Subcutaneous abdominal adipose tissue (tissue), 5 donors: ENCODE results near the gene MTX2.

ENCODE experiments used
- H3K27ac ChIP-seq: one replicate; pipeline ENCODE4 v1.7.0; 2013; ENCODE audit warnings: low read depth, mild to moderate bottlenecking, inconsistent platforms, low read length, moderate library complexity
- H3K27me3 ChIP-seq, 5 donors: one replicate each; pipeline ENCODE4 v1.7.0; 2013; ENCODE audit warnings: low read length in 5 of 5, inconsistent platforms in 1 of 5; ENCODE audit not compliant: control insufficient read depth in 5 of 5, insufficient read depth in 4 of 5
- H3K36me3 ChIP-seq, 5 donors: one replicate each; pipeline ENCODE4 v1.7.0; 2013; ENCODE audit warnings: low read length in 5 of 5; ENCODE audit not compliant: control insufficient read depth in 5 of 5, insufficient read depth in 5 of 5
- H3K4me1 ChIP-seq, 5 donors: one replicate each; pipeline ENCODE4 v1.7.0; 2013; ENCODE audit warnings: low read length in 5 of 5, mild to moderate bottlenecking in 3 of 5, moderate library complexity in 1 of 5; ENCODE audit not compliant: control insufficient read depth in 5 of 5, insufficient read depth in 5 of 5
- H3K4me3 ChIP-seq, 5 donors: one replicate each; pipeline ENCODE4 v1.7.0; 2013; ENCODE audit warnings: low read length in 5 of 5, low read depth in 1 of 5
- H3K9ac ChIP-seq, 5 donors: one replicate each; pipeline ENCODE4 v1.7.0; 2013; ENCODE audit warnings: low read length in 5 of 5, mild to moderate bottlenecking in 4 of 5, moderate library complexity in 3 of 5
- H3K9me3 ChIP-seq, 5 donors: one replicate each; pipeline ENCODE4 v1.7.0; 2013; ENCODE audit warnings: low read length in 5 of 5; ENCODE audit not compliant: control insufficient read depth in 5 of 5
- donor health status: healthy.
- donor health status: healthy.
- donor health status: healthy.
- donor health status: healthy.
- donor health status: healthy.

The MTX2 gene

GRCh38 chr2:176317199-176317598 lies 48.0 kb downstream of the MTX2 start:
- no peak overlapping the region for H3K27ac ChIP-seq
- peaks cover 0 to 11% (median 6%) of the 10 kb centered on the region in 5 donors for H3K36me3 ChIP-seq
- no peak overlapping the region for H3K4me3 ChIP-seq
- no peaks in the 10 kb centered on the region for H3K9me3 ChIP-seq
- H3K9ac ChIP-seq, result no peak overlapping the region
- H3K27me3 ChIP-seq, result no peaks in the 10 kb centered on the region
- H3K4me1 ChIP-seq, result no peaks in the 10 kb centered on the region

DNA sequence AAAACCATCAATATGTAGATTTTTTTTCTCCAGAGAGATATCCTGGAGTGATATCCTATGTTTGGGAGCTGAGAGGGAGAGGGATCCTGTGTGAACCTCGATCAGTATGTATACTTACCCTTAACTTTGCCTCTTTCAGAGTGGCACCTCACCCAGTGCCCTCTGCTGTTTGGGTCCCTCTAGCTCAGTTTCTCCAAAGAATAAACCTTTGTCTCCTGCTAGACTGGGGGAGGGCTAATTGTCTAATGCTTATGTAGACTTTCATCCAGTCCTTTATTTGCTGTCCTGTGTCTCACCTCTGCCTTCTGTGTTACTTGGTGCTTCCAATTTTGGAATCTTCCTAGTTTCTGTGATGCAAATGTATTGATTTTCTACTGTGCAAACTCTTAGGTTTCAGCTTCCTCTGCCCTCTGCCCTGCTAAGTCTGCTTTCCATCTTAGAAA lies 48.4 kb downstream of the MTX2 start:
- Histone ChIP-seq H3K9me3 (no peaks in the 10 kb centered on the region), H3K27me3 (no peaks in the 10 kb centered on the region), H3K4me3 (no peak overlapping the region)

DNA sequence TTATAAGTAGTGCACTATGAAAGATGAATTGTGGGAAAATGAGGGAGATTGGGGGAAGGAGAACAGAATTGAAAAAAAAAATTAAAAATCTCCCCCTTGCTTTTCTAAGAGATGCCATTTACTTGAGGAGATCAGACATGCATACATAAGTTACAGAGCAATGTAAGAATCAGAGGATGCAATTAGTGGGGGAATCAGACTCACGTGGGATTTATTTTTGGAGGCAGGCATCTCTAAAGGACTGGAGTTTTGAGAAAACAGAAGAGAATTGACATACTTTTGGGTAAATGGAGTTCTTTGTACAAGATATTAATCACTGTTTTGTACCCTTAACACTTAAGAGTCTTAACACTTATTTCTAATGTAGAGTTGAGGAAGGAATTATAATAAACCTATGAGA lies 52.7 kb downstream of the MTX2 start:
- Histone ChIP-seq H3K9ac (no peak overlapping the region), H3K4me3 (no peak overlapping the region), H3K27me3 (no peaks in the 10 kb centered on the region), H3K4me1 (no peaks in the 10 kb centered on the region), H3K9me3 (no peaks in the 10 kb centered on the region), H3K27ac (no peak overlapping the region), H3K36me3 (peaks cover 0 to 6% (median 3%) of the 10 kb centered on the region in 5 donors)

More for the DNA sequence above, 48.4 kb downstream of the MTX2 start:
- Histone ChIP-seq H3K36me3 (peaks cover 0 to 11% (median 6%) of the 10 kb centered on the region in 5 donors), H3K9ac (no peak overlapping the region), H3K27ac (no peak overlapping the region), H3K4me1 (no peaks in the 10 kb centered on the region)

DNA sequence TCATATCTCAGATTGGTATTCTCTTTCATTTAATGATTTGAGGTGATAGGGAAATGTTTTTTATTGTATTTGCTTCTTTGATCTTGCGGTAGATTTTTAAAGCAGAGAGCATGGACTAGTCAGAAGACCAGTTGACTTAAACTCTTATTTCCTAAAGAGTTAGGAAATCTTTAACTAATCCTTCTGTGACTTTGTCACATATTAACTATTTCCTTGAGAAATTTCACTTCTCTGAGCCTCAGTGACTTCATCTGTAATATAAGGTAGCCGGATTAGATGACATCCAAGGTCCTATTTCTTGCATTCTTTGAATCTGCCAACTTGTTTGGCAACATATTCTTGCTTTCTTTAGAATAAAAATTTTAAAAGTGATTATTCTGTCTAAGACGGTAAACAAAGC lies 55.6 kb downstream of the MTX2 start:
- Histone ChIP-seq H3K27ac (no peak overlapping the region), H3K9ac (no peak overlapping the region), H3K36me3 (peaks cover 0 to 13% (median 5%) of the 10 kb centered on the region in 5 donors), H3K9me3 (no peaks in the 10 kb centered on the region), H3K27me3 (no peaks in the 10 kb centered on the region), H3K4me3 (no peak overlapping the region), H3K4me1 (no peaks in the 10 kb centered on the region)

- peaks cover 0 to 14% (median 5%) of the 10 kb centered on the region in 5 donors for H3K36me3 ChIP-seq
- H3K27ac ChIP-seq, result no peak overlapping the region
- no peak overlapping the region for H3K9ac ChIP-seq
- no peaks in the 10 kb centered on the region for H3K4me1 ChIP-seq
- H3K9me3 ChIP-seq, result no peaks in the 10 kb centered on the region
- no peaks in the 10 kb centered on the region for H3K27me3 ChIP-seq
- no peak overlapping the region for H3K4me3 ChIP-seq
Measured at GRCh38 chr2:176325732-176326131, 56.5 kb downstream of the MTX2 start.

- no peaks in the 10 kb centered on the region for H3K9me3 ChIP-seq
- H3K27ac ChIP-seq, result no peak overlapping the region
- H3K9ac ChIP-seq, result no peak overlapping the region
- H3K4me3 ChIP-seq, result no peak overlapping the region
- H3K36me3 ChIP-seq, result peaks cover 0 to 19% (median 4%) of the 10 kb centered on the region in 5 donors
- no peaks in the 10 kb centered on the region for H3K27me3 ChIP-seq
- H3K4me1 ChIP-seq, result no peaks in the 10 kb centered on the region
Measured at GRCh38 chr2:176328149-176328548, 58.9 kb downstream of the MTX2 start.

DNA sequence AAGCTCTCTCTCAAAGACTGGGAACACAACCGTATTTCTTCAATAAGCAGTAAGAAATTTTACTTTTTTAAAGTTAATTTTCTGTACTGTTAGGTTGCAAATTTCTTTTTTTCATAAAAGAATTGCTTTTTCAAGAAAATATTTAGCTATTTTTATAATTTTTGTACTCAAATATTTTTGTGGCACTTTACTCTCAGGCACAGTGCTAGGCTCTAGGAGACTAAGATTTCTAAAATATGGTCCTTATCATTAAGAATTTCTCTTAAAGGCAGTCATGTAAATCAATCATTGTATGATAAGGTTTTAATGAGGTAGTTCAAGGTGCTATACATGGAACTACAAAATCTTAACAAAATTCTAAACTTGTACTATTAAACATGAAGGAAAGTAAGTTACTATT lies 61.4 kb downstream of the MTX2 start:
- Histone ChIP-seq H3K9me3 (no peaks in the 10 kb centered on the region), H3K27ac (no peak overlapping the region), H3K36me3 (peaks cover 0 to 23% (median 5%) of the 10 kb centered on the region in 5 donors), H3K4me3 (no peak overlapping the region), H3K27me3 (no peaks in the 10 kb centered on the region), H3K9ac (no peak overlapping the region), H3K4me1 (no peaks in the 10 kb centered on the region)

- H3K4me1 ChIP-seq, result no peaks in the 10 kb centered on the region
- H3K27me3 ChIP-seq, result no peaks in the 10 kb centered on the region
- no peak overlapping the region for H3K4me3 ChIP-seq
- peaks cover 0 to 23% (median 5%) of the 10 kb centered on the region in 5 donors for H3K36me3 ChIP-seq
- no peaks in the 10 kb centered on the region for H3K9me3 ChIP-seq
- no peak overlapping the region for H3K27ac ChIP-seq
- no peak overlapping the region for H3K9ac ChIP-seq
Measured at GRCh38 chr2:176331646-176332045, 62.4 kb downstream of the MTX2 start.

- Histone ChIP-seq H3K9ac (no peak overlapping the region), H3K4me3 (no peak overlapping the region), H3K27me3 (no peaks in the 10 kb centered on the region), H3K9me3 (no peaks in the 10 kb centered on the region), H3K4me1 (no peaks in the 10 kb centered on the region), H3K27ac (no peak overlapping the region), H3K36me3 (peaks cover 10 to 24% (median 14%) of the 10 kb centered on the region in 5 donors)
Measured at GRCh38 chr2:176334729-176335128, 65.5 kb downstream of the MTX2 start.

DNA sequence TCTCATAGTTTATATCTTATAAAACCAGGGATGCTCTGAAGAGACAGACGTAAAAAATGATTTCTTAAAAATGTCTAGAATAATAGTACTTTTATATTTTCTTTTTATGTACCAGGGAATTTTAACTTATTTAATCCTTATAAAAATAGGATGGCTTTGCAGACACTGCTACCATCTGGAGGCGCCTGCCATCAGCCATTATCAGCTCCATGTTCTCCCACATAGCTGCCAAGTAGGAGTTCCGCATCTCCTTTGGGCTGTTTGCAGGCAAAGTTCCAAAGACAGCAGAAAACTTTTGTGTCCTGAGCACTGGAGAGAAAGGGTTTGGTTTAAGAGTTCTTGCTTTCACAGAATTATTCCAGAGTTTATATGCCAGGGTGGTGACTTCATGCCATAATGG lies 69.2 kb downstream of the MTX2 start:
- no peak overlapping the region for H3K4me3 ChIP-seq
- H3K27me3 ChIP-seq, result no peaks in the 10 kb centered on the region
- no peaks in the 10 kb centered on the region for H3K9me3 ChIP-seq
- H3K36me3 ChIP-seq, result peaks cover 10 to 23% (median 17%) of the 10 kb centered on the region in 5 donors
- no peak overlapping the region for H3K27ac ChIP-seq
- H3K9ac ChIP-seq, result no peak overlapping the region
- no peaks in the 10 kb centered on the region for H3K4me1 ChIP-seq

GRCh38 chr2:176339208-176339607 lies 70.0 kb downstream of the MTX2 start:
- Histone ChIP-seq H3K9me3 (no peaks in the 10 kb centered on the region), H3K36me3 (peaks cover 10 to 20% (median 13%) of the 10 kb centered on the region in 5 donors), H3K27ac (no peak overlapping the region), H3K27me3 (no peaks in the 10 kb centered on the region), H3K4me3 (no peak overlapping the region), H3K4me1 (no peaks in the 10 kb centered on the region), H3K9ac (no peak overlapping the region)
